Mesendoderm (in vitro differentiated cells): ENCODE measurements around the gene COLEC12.

ENCODE experiments used
- DNase-seq: peaks from one replicate; pipeline ENCODE4 v3.0.0; 2013
- H2AK5ac ChIP-seq: 2 replicates; pipeline ENCODE4 v1.6.1; 2013; ENCODE audit warnings: low read length, inconsistent platforms
- H2BK120ac ChIP-seq: 2 replicates; pipeline ENCODE4 v1.6.1; 2013; ENCODE audit warnings: low read depth, mild to moderate bottlenecking, low read length, moderate library complexity, mixed read lengths
- H2BK15ac ChIP-seq: replicated peaks from 2 replicates; pipeline ENCODE4 v1.6.1; 2013; ENCODE audit warnings: low read depth, mild to moderate bottlenecking, moderate library complexity
- H2BK5ac ChIP-seq: 2 replicates; pipeline ENCODE4 v1.6.1; 2013; ENCODE audit warnings: low read length, inconsistent platforms
- H3K18ac ChIP-seq: 2 replicates; pipeline ENCODE4 v1.6.1; 2013; ENCODE audit warnings: mild to moderate bottlenecking, low read length, mixed read lengths
- H3K23ac ChIP-seq: one replicate; pipeline ENCODE4 v1.6.1; 2013; ENCODE audit warnings: low read length
- H3K27ac ChIP-seq: 2 replicates; pipeline ENCODE4 v1.5.1; 2013; ENCODE audit warnings: low read depth, mild to moderate bottlenecking, inconsistent platforms, low read length, moderate library complexity
- H3K27me3 ChIP-seq: 2 replicates; pipeline ENCODE4 v1.6.1; 2013; ENCODE audit warnings: low read length, control low read depth, mild to moderate bottlenecking, inconsistent platforms; ENCODE audit not compliant: insufficient read depth, poor library complexity
- H3K36me3 ChIP-seq: 2 replicates; pipeline ENCODE4 v1.6.1; 2013; ENCODE audit warnings: low read length, inconsistent platforms; ENCODE audit not compliant: control insufficient read depth, insufficient read depth
- H3K4ac ChIP-seq: one replicate; pipeline ENCODE4 v1.6.1; 2013; ENCODE audit warnings: low read depth, mild to moderate bottlenecking, low read length, moderate library complexity
- H3K4me1 ChIP-seq: 2 replicates; pipeline ENCODE4 v1.6.1; 2013; ENCODE audit warnings: low read depth, low read length, inconsistent platforms; ENCODE audit not compliant: control insufficient read depth
- H3K4me2 ChIP-seq: 2 replicates; pipeline ENCODE4 v1.6.1; 2013; ENCODE audit warnings: low read length
- H3K4me3 ChIP-seq: 2 replicates; pipeline ENCODE4 v1.5.1; 2013; ENCODE audit warnings: mild to moderate bottlenecking, low read length
- H3K56ac ChIP-seq: one replicate; pipeline ENCODE4 v1.6.1; 2013; ENCODE audit warnings: low read length
- H3K79me1 ChIP-seq: 2 replicates; pipeline ENCODE4 v1.6.1; 2013; ENCODE audit warnings: low read length, inconsistent platforms
- H3K79me2 ChIP-seq: 2 replicates; pipeline ENCODE4 v1.6.1; 2013; ENCODE audit warnings: mild to moderate bottlenecking, low read length; ENCODE audit not compliant: control insufficient read depth, insufficient read depth
- H3K9ac ChIP-seq: 2 replicates; pipeline ENCODE4 v1.6.1; 2013; ENCODE audit warnings: low read length, inconsistent platforms
- H4K5ac ChIP-seq: one replicate; pipeline ENCODE4 v1.6.1; 2013; ENCODE audit warnings: low read length
- H4K8ac ChIP-seq: one replicate; pipeline ENCODE4 v1.6.1; 2013; ENCODE audit warnings: low read depth, mild to moderate bottlenecking, control low read depth, low read length, moderate library complexity
- WGBS: extraction: QIAGEN DNeasy Blood & Tissue Kit; methylation state at CpG from one replicate; pipeline ENCODE4 v1.1.7; 2013; ENCODE audit warnings: low lambda C conversion rate, missing lambda C conversion rate; ENCODE audit not compliant: insufficient coverage; ENCODE audit errors: extremely low coverage; 5-methylcytosine and 5-hydroxymethylcytosine counted together

COLEC12 gene

DNA sequence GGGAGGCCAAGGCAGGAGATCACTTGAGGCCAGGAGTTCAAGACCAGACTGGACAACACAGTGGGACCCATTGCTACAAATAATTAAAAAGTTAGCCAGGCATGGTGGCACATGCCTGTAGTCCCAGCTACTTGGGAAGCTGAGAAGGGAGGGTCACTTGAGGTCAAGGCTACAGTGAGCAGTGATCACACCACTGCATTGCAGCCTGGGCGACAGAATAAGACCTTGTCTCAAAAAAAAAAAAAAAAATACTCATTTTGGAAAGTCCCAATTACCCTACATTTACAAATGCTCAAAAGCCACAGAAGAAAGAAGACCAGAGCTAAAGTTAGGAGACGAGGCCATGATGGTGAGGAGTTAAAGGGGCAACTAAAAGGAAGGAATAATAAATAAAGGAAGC, 61.9 kb downstream of the COLEC12 start:
- Histone ChIP-seq H4K8ac (no peak overlapping the region), H3K4ac (no peak overlapping the region), H3K4me3 (no peak overlapping the region), H3K56ac (no peak overlapping the region), H3K79me2 (no peaks in the 10 kb centered on the region), H3K18ac (no peak overlapping the region), H3K23ac (no peak overlapping the region), H4K5ac (no peak overlapping the region), H3K79me1 (no peaks in the 10 kb centered on the region), H3K4me2 (no peak overlapping the region), H2BK15ac (no peak overlapping the region), H3K36me3 (no peaks in the 10 kb centered on the region), H3K9ac (no peak overlapping the region), H3K4me1 (no peaks in the 10 kb centered on the region), H3K27me3 (no peaks in the 10 kb centered on the region), H3K27ac (no peak overlapping the region), H2AK5ac (no peak overlapping the region), H2BK5ac (no peak overlapping the region), H2BK120ac (no peak overlapping the region)
- WGBS, result no CpG with 5 or more reads among the region's 2 CpGs
- no peak for DNase-seq

DNA sequence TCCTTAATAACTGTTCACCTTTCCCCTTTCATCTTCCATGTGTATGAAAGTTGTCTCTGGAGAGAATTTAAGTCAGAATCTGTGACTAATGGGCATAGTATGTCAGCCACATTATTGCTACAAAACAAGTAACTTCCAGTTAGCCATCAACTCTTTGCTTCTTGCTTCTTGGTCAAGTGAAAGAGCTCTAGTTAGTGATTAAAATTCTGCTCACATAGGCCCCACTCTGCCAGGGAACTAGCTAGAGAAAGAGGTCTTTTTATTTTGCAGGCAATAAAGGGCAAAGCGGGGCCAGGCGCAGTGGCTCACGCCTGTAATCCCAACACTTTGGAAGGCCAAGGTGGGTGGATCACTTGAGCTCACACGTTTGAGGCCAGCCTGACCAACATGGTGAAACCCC, 64.6 kb downstream of the COLEC12 start:
- Histone ChIP-seq H3K18ac (no peak overlapping the region), H3K27ac (no peak overlapping the region), H3K79me1 (peaks cover 2% of the 10 kb centered on the region), H3K4ac (no peak overlapping the region), H3K4me2 (no peak overlapping the region), H3K36me3 (no peaks in the 10 kb centered on the region), H3K4me3 (no peak overlapping the region), H3K27me3 (no peaks in the 10 kb centered on the region), H2AK5ac (no peak overlapping the region), H3K9ac (no peak overlapping the region), H2BK15ac (no peak overlapping the region), H3K79me2 (no peaks in the 10 kb centered on the region), H3K23ac (no peak overlapping the region), H2BK5ac (no peak overlapping the region), H2BK120ac (no peak overlapping the region), H4K8ac (no peak overlapping the region), H3K56ac (no peak overlapping the region), H3K4me1 (no peaks in the 10 kb centered on the region), H4K5ac (no peak overlapping the region)
- DNase-seq, result no peak
- WGBS, result no CpG with 5 or more reads among the region's 4 CpGs

DNA sequence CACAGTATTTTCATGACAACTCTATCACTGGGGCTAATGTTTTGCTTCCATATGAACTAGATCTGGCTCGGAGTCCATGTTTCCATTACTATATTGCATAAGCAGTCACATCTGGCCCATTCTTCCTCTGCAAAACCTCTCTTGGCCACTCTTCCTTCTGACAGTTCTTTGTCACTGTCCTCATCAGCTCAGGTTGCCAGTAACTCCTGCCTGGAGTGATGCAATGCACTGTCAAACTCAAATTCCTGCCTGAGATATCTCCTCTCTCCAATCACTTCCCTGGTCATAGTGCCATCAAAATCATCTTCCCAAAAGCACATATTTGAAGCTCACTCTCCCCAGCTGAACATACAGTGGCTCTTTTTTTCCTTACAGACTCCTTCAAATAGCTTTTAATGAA, 66.1 kb downstream of the COLEC12 start:
- no peak overlapping the region for H2BK120ac ChIP-seq
- H3K4ac ChIP-seq, result no peak overlapping the region
- no peak overlapping the region for H3K56ac ChIP-seq
- H4K5ac ChIP-seq, result no peak overlapping the region
- no peak overlapping the region for H2AK5ac ChIP-seq
- no peak overlapping the region for H3K9ac ChIP-seq
- H4K8ac ChIP-seq, result no peak overlapping the region
- no peaks in the 10 kb centered on the region for H3K36me3 ChIP-seq
- no peak overlapping the region for H3K4me3 ChIP-seq
- WGBS, result no CpG with 5 or more reads among the region's 1 CpG
- H2BK5ac ChIP-seq, result no peak overlapping the region
- no peak overlapping the region for H3K27ac ChIP-seq
- H2BK15ac ChIP-seq, result no peak overlapping the region
- H3K27me3 ChIP-seq, result no peaks in the 10 kb centered on the region
- no peak overlapping the region for H3K23ac ChIP-seq
- no peaks in the 10 kb centered on the region for H3K4me1 ChIP-seq
- no peaks in the 10 kb centered on the region for H3K79me2 ChIP-seq
- peaks cover 2% of the 10 kb centered on the region for H3K79me1 ChIP-seq
- H3K18ac ChIP-seq, result no peak overlapping the region
- H3K4me2 ChIP-seq, result no peak overlapping the region
- peak; percentile 58 for DNase-seq

DNA sequence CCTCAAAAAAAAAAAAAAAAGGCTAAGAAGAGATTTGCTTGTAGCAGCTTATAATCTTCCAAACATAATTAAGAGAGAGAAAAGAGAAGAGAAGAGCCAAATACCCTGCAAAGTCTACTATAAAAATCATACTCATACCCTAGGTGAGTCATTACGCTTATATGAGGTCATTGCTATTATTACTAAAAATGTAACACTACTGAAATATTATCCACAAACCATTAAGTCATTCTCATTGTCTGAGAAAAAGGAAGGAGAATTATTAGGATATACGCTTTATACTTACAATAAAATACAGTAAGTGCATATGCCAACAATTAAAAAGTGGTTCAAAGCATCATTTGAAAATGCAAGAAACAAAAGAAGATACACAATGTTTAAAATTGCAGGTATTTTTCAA, 66.5 kb downstream of the COLEC12 start:
- Histone ChIP-seq H3K36me3 (no peaks in the 10 kb centered on the region), H3K18ac (no peak overlapping the region), H3K27ac (no peak overlapping the region), H3K9ac (no peak overlapping the region), H3K23ac (no peak overlapping the region), H3K79me1 (peaks cover 2% of the 10 kb centered on the region), H3K4me2 (no peak overlapping the region), H2AK5ac (no peak overlapping the region), H3K4ac (no peak overlapping the region), H2BK15ac (no peak overlapping the region), H2BK5ac (no peak overlapping the region), H4K5ac (no peak overlapping the region), H3K4me3 (no peak overlapping the region), H3K79me2 (no peaks in the 10 kb centered on the region), H3K27me3 (no peaks in the 10 kb centered on the region), H3K56ac (no peak overlapping the region), H2BK120ac (no peak overlapping the region), H4K8ac (no peak overlapping the region), H3K4me1 (no peaks in the 10 kb centered on the region)
- WGBS, result no CpG with 5 or more reads among the region's 2 CpGs
- DNase-seq, result no peak

DNA sequence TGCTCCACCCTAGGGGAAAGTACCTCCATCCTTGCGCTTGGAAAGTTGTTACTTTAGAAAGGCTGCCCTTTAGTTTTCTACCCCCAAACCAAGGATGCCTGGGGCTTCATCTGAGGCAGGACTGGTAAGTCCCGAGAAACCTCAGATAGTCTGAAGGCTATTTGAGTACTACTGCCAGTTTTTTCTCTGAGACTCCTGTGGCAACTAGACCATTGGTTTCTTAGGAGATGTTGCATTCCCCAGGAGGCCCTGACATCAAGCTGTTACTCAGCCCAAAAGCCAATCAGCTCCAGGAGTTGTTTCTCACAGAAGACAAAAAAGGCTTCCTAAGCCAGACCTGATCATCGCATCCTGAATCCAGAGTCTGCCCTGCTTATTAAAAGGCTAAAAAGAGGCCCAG, 67.2 kb downstream of the COLEC12 start:
- no peak overlapping the region for H2BK120ac ChIP-seq
- H2BK15ac ChIP-seq, result no peak overlapping the region
- no peak overlapping the region for H3K9ac ChIP-seq
- H3K56ac ChIP-seq, result no peak overlapping the region
- H3K4ac ChIP-seq, result no peak overlapping the region
- no peak overlapping the region for H2BK5ac ChIP-seq
- no CpG with 5 or more reads among the region's 3 CpGs for WGBS
- no peak overlapping the region for H3K4me3 ChIP-seq
- no peak overlapping the region for H4K8ac ChIP-seq
- no peaks in the 10 kb centered on the region for H3K4me1 ChIP-seq
- no peaks in the 10 kb centered on the region for H3K79me2 ChIP-seq
- H3K27ac ChIP-seq, result no peak overlapping the region
- H3K79me1 ChIP-seq, result peaks cover 2% of the 10 kb centered on the region
- no peak overlapping the region for H2AK5ac ChIP-seq
- no peak for DNase-seq
- H3K18ac ChIP-seq, result no peak overlapping the region
- no peak overlapping the region for H3K4me2 ChIP-seq
- no peak overlapping the region for H4K5ac ChIP-seq
- no peaks in the 10 kb centered on the region for H3K36me3 ChIP-seq
- H3K27me3 ChIP-seq, result no peaks in the 10 kb centered on the region
- no peak overlapping the region for H3K23ac ChIP-seq

DNA sequence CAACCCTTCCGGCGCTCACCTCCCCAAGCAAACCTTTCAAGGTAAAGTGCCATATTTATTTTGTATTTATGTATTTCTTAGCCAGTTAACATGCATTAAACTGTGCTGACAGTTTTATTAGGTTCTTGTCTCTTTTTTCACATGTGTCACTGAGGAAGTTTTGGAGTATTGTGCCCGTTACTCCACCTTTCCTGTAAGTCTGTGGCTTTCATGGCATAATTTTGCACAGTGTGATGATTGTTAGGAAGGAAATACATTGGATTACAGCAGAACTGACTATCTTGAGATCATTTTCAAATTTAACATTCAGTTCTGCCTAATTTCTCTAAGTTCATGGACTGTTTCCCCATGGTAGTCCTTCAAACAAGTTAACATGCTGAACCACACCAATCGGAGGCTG, 67.7 kb downstream of the COLEC12 start:
- DNase-seq, result no peak
- Histone ChIP-seq H3K9ac (no peak overlapping the region), H3K56ac (no peak overlapping the region), H4K8ac (no peak overlapping the region), H3K79me2 (no peaks in the 10 kb centered on the region), H3K79me1 (peaks cover 2% of the 10 kb centered on the region), H3K18ac (no peak overlapping the region), H3K27me3 (no peaks in the 10 kb centered on the region), H3K4me2 (no peak overlapping the region), H3K4me1 (no peaks in the 10 kb centered on the region), H3K36me3 (no peaks in the 10 kb centered on the region), H2AK5ac (no peak overlapping the region), H3K4ac (no peak overlapping the region), H2BK15ac (no peak overlapping the region), H3K23ac (no peak overlapping the region), H2BK5ac (no peak overlapping the region), H3K27ac (no peak overlapping the region), H2BK120ac (no peak overlapping the region), H3K4me3 (no peak overlapping the region), H4K5ac (no peak overlapping the region)
- WGBS, result no CpG with 5 or more reads among the region's 4 CpGs
